ENCODE data around the gene WDFY3. TPM values are rescaled to one million over a fixed set of nuclear protein-coding genes. Genes with fewer than 3 reads are reported as not detected.

Gene WDFY3
- total RNA-seq, result 208 TPM

DNA sequence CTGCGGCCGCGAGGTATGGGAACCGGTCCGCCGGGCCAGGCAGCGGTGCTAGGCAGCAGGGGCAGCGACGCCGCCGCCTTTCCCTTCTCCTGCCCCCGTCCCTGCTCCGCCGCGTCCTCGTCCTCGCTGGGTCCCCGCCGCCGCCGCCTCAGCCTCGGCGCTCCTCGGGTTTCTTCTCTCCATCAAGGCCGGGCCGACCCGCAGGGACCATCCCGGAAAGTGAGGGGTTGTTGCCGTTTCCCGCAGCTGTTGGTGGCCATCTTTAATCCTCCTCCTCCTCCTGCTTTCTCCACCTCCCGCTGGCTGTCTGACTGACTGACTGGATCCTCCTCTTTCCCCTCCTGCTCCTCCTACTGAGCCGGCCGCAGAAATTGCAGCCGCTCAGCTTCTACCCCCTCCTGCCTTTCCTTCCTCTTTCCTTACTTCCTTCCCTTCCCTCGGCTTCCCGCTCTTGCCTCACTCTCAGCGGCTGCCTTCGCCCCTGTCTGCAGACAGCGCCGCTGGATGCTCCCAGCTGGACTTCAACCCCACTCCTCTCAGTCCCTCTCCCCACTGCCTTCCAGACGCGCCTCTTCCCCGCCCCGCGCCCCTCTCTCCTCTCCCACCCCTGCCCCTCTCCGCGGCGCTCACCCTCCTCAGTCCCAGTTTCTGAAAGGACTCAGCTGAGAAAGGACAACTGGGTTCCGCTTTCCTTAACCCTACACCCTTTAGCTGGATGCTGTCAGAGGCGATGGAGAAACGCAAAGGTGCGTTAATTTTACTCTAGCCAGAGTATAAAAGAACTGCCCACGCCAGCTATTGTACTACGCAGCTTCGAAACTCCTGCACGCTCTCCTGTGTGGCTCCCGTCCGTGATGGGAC is at the start of gene WDFY3:
TSS of gene WDFY3 (minus strand) at position 309 of the 861 bp plus-strand sequence. CDS start 106,099 bp downstream, outside the sequence.
- DNase-seq, result peak; percentile 79

DNA sequence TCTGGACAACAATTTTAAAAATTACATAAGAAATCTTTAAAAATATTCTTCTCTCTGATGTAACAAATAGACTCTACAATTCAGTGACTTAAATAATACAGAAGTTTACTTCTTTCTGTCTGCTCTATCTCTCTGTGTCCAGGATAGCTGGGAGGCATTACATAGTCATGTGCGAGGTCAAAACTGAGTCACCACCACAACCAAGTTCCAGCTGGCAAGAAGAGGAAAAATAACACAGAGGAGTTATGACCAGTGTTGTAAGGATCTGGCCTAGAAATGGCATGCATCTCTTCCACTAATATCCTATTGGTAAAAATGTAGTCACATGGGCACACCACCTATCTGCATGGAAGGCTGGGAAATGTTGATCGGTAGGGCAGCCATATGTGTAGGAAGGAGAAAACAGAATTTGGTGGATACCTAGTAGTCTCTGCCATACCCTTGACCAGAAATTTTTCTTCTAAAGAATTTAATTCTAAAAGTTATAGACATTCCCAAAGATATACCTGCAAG is 39.4 kb upstream of the WDFY3 start:
- DNase-seq, result no peak

GRCh38 chr4:85000343-85000742 is 33.9 kb upstream of the WDFY3 start:
- no peak for DNase-seq

- no peak for DNase-seq
Measured at GRCh38 chr4:84995386-84995785, 28.9 kb upstream of the WDFY3 start.

DNA sequence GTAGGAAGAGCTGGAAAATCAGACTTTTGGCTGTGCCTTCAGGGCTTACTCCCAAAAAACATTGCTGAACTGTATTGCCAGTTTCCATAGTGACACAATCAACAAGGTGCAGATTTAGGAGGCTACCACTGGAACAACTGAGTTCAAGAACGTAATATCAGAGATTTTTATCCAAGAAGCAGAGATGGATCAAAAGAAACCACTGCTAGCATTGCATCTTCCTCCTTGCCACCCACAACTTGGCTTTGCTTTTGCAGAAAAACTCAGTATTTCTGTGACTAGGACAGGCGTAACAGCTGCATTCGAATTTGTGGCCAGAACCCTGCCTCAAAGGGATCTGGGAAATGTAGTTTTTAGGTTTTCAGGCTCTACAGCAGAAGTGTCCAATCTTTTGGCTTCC is 27.8 kb upstream of the WDFY3 start:
- DNase-seq, result no peak

DNA sequence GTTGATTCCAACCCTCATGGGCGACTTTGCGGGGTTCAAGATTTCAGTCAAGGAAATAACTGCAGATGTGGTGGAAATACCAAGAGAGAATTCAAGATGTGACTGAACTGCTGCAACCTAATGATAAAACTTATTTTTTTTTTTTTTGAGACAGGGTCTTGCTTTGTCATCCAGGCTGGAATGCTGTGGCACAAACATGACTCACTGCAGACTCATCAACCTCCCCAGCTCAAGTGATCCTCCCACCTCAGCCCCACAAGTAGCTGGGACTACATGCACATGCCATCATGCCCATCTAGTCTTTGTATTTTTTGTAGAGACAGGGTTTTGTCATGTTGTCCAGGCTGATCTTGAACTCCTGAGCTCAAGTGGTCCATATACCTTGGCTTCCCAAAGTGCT is 19.5 kb upstream of the WDFY3 start:
- DNase-seq, result no peak

GRCh38 chr4:84977396-84977795 is 10.9 kb upstream of the WDFY3 start:
- no peak for DNase-seq

DNA sequence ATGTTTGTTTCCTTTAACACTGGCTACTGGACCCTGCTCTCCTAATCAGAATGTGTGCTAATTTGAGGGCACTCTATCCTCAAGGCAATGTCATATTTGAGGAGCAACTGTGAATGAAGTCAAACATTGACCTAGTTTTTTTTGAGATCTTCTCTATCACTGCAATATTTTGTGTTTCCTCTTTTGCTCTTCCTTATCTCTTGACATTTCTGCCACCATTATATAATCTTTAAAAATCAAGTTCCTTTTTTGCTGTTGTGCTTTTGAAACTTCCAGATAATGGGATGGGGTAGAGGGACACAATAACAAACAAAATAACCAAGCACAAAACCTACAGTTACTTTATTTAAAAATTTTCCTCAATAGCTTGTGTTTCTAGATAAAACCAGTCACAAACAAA is 7.4 kb upstream of the WDFY3 start:
- no peak for DNase-seq

- no peak for DNase-seq
Measured at GRCh38 chr4:84971319-84971932, 4.9 kb upstream of the WDFY3 start.

- DNase-seq, result no peak
Measured at GRCh38 chr4:84968925-84969324, 2.4 kb upstream of the WDFY3 start.

DNA sequence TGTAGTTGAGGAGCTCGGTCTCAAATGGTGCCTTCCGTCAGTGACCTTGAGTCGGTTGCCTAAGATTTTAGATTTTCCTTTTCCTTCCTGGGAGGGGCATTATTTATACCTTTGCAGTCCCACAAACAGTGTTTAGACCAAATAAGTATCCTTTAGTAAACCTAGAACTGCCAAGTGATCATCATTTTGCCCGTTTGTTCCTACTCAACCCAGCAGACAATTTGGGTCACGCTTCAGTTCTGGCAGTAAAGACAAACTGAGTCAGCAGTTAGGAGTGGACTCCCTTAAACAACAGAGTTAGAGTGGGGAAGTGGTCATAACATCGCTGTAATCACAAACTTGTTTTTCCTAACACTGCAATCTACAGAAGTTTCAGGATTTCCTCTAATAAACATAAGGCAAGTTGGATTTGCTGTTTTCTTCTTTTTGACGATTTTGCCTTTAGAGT is 777 bp upstream of the WDFY3 start:
- DNase-seq, result no peak

- peak; percentile 43 for DNase-seq
Measured at GRCh38 chr4:84965553-84966381, 723 bp downstream of the WDFY3 start.

GRCh38 chr4:84964995-84965552 is 1.4 kb downstream of the WDFY3 start:
- DNase-seq, result no peak

GRCh38 chr4:84962102-84962501 is 4.4 kb downstream of the WDFY3 start:
- DNase-seq, result no peak

GRCh38 chr4:84958434-84958833 is 8.1 kb downstream of the WDFY3 start:
- DNase-seq, result no peak

- no peak for DNase-seq
Measured at GRCh38 chr4:84957514-84958420, 8.7 kb downstream of the WDFY3 start.

GRCh38 chr4:84956014-84956413 is 10.5 kb downstream of the WDFY3 start:
- DNase-seq, result no peak

DNA sequence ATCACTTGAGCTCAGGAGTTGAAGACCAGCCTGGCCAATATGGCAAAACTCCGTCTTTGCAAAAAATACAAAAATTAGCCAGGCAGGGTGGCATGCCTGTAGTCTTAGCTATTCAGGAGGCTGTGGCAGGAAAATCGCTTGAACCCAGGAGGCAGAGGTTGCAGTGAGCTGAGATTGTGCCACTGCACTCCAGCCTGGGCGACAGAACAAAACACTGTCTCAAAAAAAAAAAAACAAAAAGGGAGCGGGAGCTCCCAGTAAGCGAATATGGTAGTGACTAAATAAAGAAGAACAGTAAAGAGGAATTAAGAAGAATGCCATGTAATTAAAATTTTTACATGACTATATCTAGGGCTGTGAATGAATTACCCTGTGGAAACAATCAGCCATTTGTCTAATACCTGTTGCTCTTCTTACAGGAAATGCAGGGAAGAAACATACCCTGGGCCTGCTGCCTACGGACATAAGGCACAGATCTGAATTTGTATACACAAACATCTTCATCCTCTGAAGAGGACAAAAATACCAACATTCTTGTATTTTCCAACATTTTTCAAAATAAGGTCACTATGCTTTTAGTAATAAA is 11.4 kb downstream of the WDFY3 start:
- no peak for DNase-seq

DNA sequence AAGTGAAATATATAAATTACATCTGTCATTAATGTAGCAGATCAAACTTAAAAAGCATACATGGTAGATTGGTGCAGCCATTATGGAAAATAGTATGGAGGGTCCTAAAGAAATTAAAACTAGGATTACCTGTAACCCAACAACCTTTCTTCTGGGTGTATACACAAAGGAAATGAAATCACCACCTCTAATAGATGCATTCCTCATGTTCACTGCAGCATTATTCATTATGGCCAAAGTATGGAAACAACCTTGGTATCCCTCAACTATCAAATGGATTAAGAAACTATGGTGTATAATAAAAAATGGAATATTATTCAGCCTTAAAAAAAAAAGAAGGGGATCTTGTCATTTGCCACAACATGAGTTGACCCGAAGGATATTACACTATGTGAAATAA is 13.7 kb downstream of the WDFY3 start:
- DNase-seq, result no peak

- DNase-seq, result no peak
Measured at GRCh38 chr4:84952004-84952403, 14.5 kb downstream of the WDFY3 start.

DNA sequence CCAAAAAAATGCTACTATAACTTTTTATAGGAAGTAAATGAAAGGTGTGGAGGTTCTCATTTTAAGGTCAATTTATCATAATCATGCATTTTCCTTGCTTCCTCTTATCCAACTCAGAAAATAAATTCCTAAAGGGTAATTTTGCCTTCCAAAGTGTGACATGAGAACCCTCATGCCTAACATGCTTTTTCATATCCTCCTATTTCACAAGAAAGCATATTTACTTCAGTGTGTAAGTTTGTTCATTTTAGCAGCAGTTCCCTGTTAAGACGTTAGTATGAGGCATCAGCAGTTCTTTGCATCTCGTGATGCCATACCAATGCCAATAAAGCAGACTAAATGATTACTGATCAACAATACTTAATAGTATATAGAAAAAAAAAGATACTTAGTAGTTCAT is 18.4 kb downstream of the WDFY3 start:
- DNase-seq, result no peak

Data from occipital lobe (tissue), 2 donors.